ENCODE measurements around the gene MYOCD. TPM values are rescaled to one million over a fixed set of nuclear protein-coding genes. Genes with fewer than 3 reads are reported as not detected.
A peak's percentile ranks its signal among the peaks of the same experiment; 100 is the strongest.

Gene MYOCD
- total RNA-seq (100 to 1,000 TPM in 1 of 2 donors, 10 to 100 TPM in 1; 91.6 to 251 TPM), polyA plus RNA-seq (10 to 100 TPM; 24.8 to 31.2 TPM)
- long read RNA-seq, donor 1, full-length matches to known transcripts: 2 of 127 reads
- long read RNA-seq, donor 1, partial matches to known transcripts: 30 of 127 reads
- long read RNA-seq, donor 1, other reads (novel, unspliced or antisense): 95 of 127 reads
- long read RNA-seq, donor 2, partial matches to known transcripts: 8 of 35 reads
- long read RNA-seq, donor 2, other reads (novel, unspliced or antisense): 27 of 35 reads

DNA sequence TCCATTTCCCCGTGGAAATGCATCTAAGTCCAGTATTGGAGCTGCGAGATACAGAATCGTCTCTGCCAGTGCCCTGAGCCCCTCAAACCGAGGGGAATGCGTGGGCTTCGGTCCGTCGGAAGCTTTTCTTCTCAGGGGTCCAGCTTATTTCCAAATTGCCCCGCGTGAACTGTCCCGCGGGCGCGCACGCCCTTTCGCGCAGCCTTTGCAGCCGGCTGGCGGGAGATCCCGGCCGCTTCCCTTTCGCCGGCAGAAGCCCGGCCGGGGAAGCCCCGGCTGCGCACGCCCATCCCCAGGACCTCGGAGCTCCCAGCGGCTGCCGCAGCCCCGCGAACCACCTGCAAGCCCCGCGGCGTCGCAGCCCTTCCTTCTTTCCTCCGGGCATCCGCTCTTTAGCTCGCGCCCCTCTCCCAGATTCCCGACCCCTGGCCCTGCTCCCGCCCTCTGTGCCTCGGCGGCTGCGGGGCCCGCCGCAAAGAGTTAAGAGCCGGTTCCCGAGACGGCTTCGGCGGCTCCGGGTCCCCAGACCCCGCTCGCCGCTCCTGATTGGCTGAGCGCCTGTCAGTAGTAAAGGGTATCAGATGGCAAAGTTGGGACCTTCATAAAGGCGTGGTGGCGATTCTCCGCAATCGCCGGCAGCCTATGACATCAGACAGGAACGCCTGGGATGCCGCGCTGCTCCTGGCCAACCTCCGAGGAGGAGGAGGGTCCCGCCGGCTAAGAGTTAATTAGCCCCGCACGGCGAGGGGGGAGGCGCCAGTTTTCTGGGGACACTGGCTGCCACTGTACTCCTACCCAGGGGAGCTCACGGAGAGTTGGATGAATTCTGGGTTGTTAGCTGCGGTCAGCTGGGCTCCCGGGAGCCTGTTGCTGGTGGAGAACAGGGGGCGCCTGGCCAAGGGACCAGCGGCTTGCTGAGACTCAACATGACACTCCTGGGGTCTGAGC lies at the start of gene MYOCD:
MYOCD (plus strand) TSS at position 628 of the 948 bp plus-strand sequence; CDS start at position 927, 299 bp downstream.
- Histone ChIP-seq H3K27me3 (ENCODE audit: control insufficient read depth in 1 of 2, insufficient read depth in 2 of 2, low read length in 1 of 2) (no peaks in the 10 kb centered on the region), H3K27ac (ENCODE audit: low read depth in 1 of 2, low read length in 2 of 2) (peak within 1 kb of the TSS; percentile 86 to 91), H3K36me3 (ENCODE audit: control insufficient read depth in 1 of 2, insufficient read depth in 2 of 2, low read length in 1 of 2) (no peaks in the 10 kb centered on the region), H3K9me3 (ENCODE audit: control insufficient read depth, low read length) (no peaks in the 10 kb centered on the region), H3K4me1 (ENCODE audit: control insufficient read depth in 1 of 2, insufficient read depth in 2 of 2, low read length in 2 of 2) (peaks cover 0 to 6% of the 10 kb centered on the region in 2 donors), H3K4me3 (ENCODE audit: low read length in 2 of 2) (peak within 1 kb of the TSS; percentile 84 to 87)
- ATAC-seq (ENCODE audit: low FRiP score) (peak; percentile 79), DNase-seq (peak; percentile 74 to 88)
- intact Hi-C loops (cut with DNase I): loop anchor here (2.0 to 10.0 kb wide), 12 partner anchors 29 to 487 kb away; no protein-coding TSS in a partner anchor
- 1% methylated on average over 74 to 78 of the region's 78 CpGs for WGBS, 2 donors

DNA sequence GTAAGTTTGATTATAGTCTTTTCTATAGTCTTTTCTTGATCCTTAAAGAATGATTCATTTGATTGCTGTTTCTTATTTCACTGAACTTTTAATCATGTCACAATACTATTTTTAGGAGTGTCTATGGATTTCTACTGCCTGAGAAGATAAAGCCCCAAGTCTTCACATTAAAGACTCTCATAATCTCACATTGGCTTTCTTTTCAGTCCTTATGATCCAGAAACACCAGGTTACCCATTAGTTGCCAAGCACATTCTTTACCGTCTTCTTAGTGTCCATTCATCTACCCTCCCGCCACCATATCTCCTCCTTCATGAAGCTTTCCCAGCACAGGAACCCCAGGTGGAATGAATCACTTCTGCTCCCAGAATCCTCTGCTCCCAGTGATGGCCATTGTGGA lies 49.5 kb upstream of the MYOCD start:
- no peak for DNase-seq
- Histone ChIP-seq H3K27me3 (ENCODE audit: control insufficient read depth in 1 of 2, insufficient read depth in 2 of 2, low read length in 1 of 2) (no peaks in the 10 kb centered on the region), H3K4me1 (ENCODE audit: control insufficient read depth in 1 of 2, insufficient read depth in 2 of 2, low read length in 2 of 2) (no peaks in the 10 kb centered on the region), H3K4me3 (ENCODE audit: low read length in 2 of 2) (no peak overlapping the region), H3K9me3 (ENCODE audit: control insufficient read depth, low read length) (no peaks in the 10 kb centered on the region), H3K27ac (ENCODE audit: low read depth in 1 of 2, low read length in 2 of 2) (no peak overlapping the region), H3K36me3 (ENCODE audit: control insufficient read depth in 1 of 2, insufficient read depth in 2 of 2, low read length in 1 of 2) (no peaks in the 10 kb centered on the region)
- WGBS, 2 donors: 94 to 96% methylated on average over 2 of the region's 2 CpGs
- intact Hi-C loops (cut with DNase I): no loop called here
- no peak for ATAC-seq (ENCODE audit: low FRiP score)

DNA sequence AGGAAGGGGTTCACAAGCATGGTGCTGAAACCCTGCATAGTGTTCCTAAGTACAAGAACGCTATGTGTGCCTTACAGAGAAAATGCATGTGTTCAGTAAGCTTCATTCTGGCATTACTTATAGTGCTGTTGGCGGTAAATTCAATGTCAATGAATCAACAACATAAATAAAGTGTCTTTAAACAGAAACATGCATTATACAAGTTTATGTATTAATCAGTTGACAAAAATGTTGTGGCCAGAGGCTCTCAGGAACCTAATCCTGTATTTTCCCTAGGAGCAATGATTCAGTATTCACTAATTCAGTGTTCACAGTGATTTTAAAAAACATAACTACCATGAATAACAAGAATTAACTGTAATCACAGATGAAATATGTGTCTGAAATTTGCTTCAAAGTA lies 47.1 kb upstream of the MYOCD start:
- WGBS, 2 donors: 98 to 100% methylated on average over 2 of the region's 2 CpGs
- intact Hi-C loops (cut with DNase I): loop anchor here in 1 of 2 donors (2.0 kb wide), 1 partner anchor 40 kb away; no protein-coding TSS in a partner anchor
- ATAC-seq (ENCODE audit: low FRiP score) (no peak), DNase-seq (no peak)
- Histone ChIP-seq H3K9me3 (ENCODE audit: control insufficient read depth, low read length) (no peaks in the 10 kb centered on the region), H3K4me1 (ENCODE audit: control insufficient read depth in 1 of 2, insufficient read depth in 2 of 2, low read length in 2 of 2) (no peaks in the 10 kb centered on the region), H3K27me3 (ENCODE audit: control insufficient read depth in 1 of 2, insufficient read depth in 2 of 2, low read length in 1 of 2) (no peaks in the 10 kb centered on the region), H3K4me3 (ENCODE audit: low read length in 2 of 2) (no peak overlapping the region), H3K36me3 (ENCODE audit: control insufficient read depth in 1 of 2, insufficient read depth in 2 of 2, low read length in 1 of 2) (no peaks in the 10 kb centered on the region), H3K27ac (ENCODE audit: low read depth in 1 of 2, low read length in 2 of 2) (no peak overlapping the region)

GRCh38 chr17:12619459-12620199 lies 46.1 kb upstream of the MYOCD start:
- no peaks in the 10 kb centered on the region for H3K36me3 ChIP-seq (ENCODE audit: control insufficient read depth in 1 of 2, insufficient read depth in 2 of 2, low read length in 1 of 2)
- ATAC-seq (ENCODE audit: low FRiP score) (no peak), DNase-seq (no peak)
- H3K4me1 ChIP-seq (ENCODE audit: control insufficient read depth in 1 of 2, insufficient read depth in 2 of 2, low read length in 2 of 2): no peaks in the 10 kb centered on the region
- H3K27ac ChIP-seq (ENCODE audit: low read depth in 1 of 2, low read length in 2 of 2): no peak overlapping the region
- H3K27me3 ChIP-seq (ENCODE audit: control insufficient read depth in 1 of 2, insufficient read depth in 2 of 2, low read length in 1 of 2): no peaks in the 10 kb centered on the region
- intact Hi-C loops (cut with DNase I): loop anchor here in 1 of 2 donors (2.0 kb wide), 1 partner anchor 41 kb away; no protein-coding TSS in a partner anchor
- H3K9me3 ChIP-seq (ENCODE audit: control insufficient read depth, low read length): no peaks in the 10 kb centered on the region
- no peak overlapping the region for H3K4me3 ChIP-seq (ENCODE audit: low read length in 2 of 2)
- 61 to 69% methylated on average over 7 of the region's 7 CpGs for WGBS, 2 donors

DNA sequence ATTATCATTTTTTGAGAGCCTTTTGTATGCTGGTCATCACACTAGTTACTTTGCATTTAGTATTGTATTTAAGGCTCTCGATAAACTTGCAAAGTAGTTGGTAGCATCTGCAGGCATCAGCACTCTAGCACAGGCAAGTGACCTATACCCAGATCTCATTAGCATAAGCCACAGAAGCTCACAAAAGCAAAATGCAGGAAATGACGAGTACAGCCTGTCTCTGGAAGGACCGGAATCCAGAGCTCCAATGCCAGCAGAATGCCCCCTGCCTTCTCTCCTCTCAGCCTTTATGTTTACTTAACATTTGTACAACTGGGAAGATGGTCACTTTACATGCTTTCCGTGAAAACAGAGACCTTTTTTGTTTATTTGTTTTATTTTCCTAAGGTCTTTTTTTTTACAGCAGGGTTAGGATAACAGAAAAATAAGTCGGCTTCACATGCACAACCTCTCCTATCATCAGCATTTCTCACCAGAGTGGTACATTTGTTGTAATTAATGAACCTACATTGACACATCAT lies 45.4 kb upstream of the MYOCD start:
- H3K27me3 ChIP-seq (ENCODE audit: control insufficient read depth in 1 of 2, insufficient read depth in 2 of 2, low read length in 1 of 2): no peaks in the 10 kb centered on the region
- H3K4me1 ChIP-seq (ENCODE audit: control insufficient read depth in 1 of 2, insufficient read depth in 2 of 2, low read length in 2 of 2): no peaks in the 10 kb centered on the region
- no peaks in the 10 kb centered on the region for H3K9me3 ChIP-seq (ENCODE audit: control insufficient read depth, low read length)
- no peak for DNase-seq
- H3K4me3 ChIP-seq (ENCODE audit: low read length in 2 of 2): no peak overlapping the region
- intact Hi-C loops (cut with DNase I): no loop called here
- 65 to 68% methylated on average over 5 of the region's 5 CpGs for WGBS, 2 donors
- H3K36me3 ChIP-seq (ENCODE audit: control insufficient read depth in 1 of 2, insufficient read depth in 2 of 2, low read length in 1 of 2): no peaks in the 10 kb centered on the region
- ATAC-seq (ENCODE audit: low FRiP score): no peak
- H3K27ac ChIP-seq (ENCODE audit: low read depth in 1 of 2, low read length in 2 of 2): no peak overlapping the region

- ATAC-seq (ENCODE audit: low FRiP score) (no peak), DNase-seq (no peak)
- Histone ChIP-seq H3K4me1 (ENCODE audit: control insufficient read depth in 1 of 2, insufficient read depth in 2 of 2, low read length in 2 of 2) (no peaks in the 10 kb centered on the region), H3K9me3 (ENCODE audit: control insufficient read depth, low read length) (no peaks in the 10 kb centered on the region), H3K27ac (ENCODE audit: low read depth in 1 of 2, low read length in 2 of 2) (no peak overlapping the region), H3K4me3 (ENCODE audit: low read length in 2 of 2) (no peak overlapping the region), H3K36me3 (ENCODE audit: control insufficient read depth in 1 of 2, insufficient read depth in 2 of 2, low read length in 1 of 2) (no peaks in the 10 kb centered on the region), H3K27me3 (ENCODE audit: control insufficient read depth in 1 of 2, insufficient read depth in 2 of 2, low read length in 1 of 2) (no peaks in the 10 kb centered on the region)
- intact Hi-C loops (cut with DNase I): no loop called here
- WGBS, 2 donors: 76 to 80% methylated on average over 11 of the region's 11 CpGs
Measured at GRCh38 chr17:12622726-12623125, 43.0 kb upstream of the MYOCD start.

DNA sequence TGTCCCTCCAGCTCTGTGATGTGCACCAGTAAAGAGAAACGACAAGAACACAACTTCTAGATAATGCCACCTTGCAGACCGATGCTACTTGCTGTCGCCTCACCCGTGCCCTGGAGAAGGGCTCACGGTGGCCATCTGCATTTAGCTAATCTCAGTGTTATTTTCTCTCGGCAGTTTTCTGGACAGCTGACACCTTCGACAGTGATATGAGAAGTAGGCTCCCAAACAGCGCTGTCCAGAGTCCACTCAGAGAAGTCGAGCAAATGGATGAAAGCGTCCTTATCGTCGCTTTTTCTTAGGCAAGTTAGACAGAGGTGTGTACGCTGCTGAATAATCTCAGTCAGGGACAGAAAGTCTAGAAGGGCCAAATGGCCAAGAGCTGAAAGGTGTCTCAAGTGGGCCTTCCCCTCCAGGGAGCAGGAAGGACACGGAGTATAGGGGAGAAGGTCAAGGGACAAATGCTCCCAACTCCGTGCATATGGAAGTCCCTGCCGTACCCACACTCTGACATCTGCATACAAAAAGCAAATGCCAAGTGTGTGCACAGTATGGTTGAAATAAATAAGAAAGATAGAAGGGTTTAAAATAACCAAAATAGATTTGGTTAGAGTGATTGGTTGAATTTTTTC lies 42.4 kb upstream of the MYOCD start:
- 91 to 92% methylated on average over 16 of the region's 16 CpGs for WGBS, 2 donors
- ATAC-seq (ENCODE audit: low FRiP score): no peak
- no peak overlapping the region for H3K27ac ChIP-seq (ENCODE audit: low read depth in 1 of 2, low read length in 2 of 2)
- H3K4me3 ChIP-seq (ENCODE audit: low read length in 2 of 2): no peak overlapping the region
- peaks cover 0 to 2% of the 10 kb centered on the region in 2 donors for H3K4me1 ChIP-seq (ENCODE audit: control insufficient read depth in 1 of 2, insufficient read depth in 2 of 2, low read length in 2 of 2)
- H3K36me3 ChIP-seq (ENCODE audit: control insufficient read depth in 1 of 2, insufficient read depth in 2 of 2, low read length in 1 of 2): no peaks in the 10 kb centered on the region
- H3K9me3 ChIP-seq (ENCODE audit: control insufficient read depth, low read length): no peaks in the 10 kb centered on the region
- H3K27me3 ChIP-seq (ENCODE audit: control insufficient read depth in 1 of 2, insufficient read depth in 2 of 2, low read length in 1 of 2): no peaks in the 10 kb centered on the region
- intact Hi-C loops (cut with DNase I): no loop called here
- no peak for DNase-seq

- H3K9me3 ChIP-seq (ENCODE audit: control insufficient read depth, low read length): no peaks in the 10 kb centered on the region
- no peak overlapping the region for H3K27ac ChIP-seq (ENCODE audit: low read depth in 1 of 2, low read length in 2 of 2)
Measured at GRCh38 chr17:12624211-12624610, 41.5 kb upstream of the MYOCD start.

More at GRCh38 chr17:12624211-12624610, 41.5 kb upstream of the MYOCD start:
- intact Hi-C loops (cut with DNase I): no loop called here
- ATAC-seq (ENCODE audit: low FRiP score) (no peak), DNase-seq (no peak)
- Histone ChIP-seq H3K27me3 (ENCODE audit: control insufficient read depth in 1 of 2, insufficient read depth in 2 of 2, low read length in 1 of 2) (no peaks in the 10 kb centered on the region), H3K4me1 (ENCODE audit: control insufficient read depth in 1 of 2, insufficient read depth in 2 of 2, low read length in 2 of 2) (peaks cover 2 to 3% of the 10 kb centered on the region in 2 donors), H3K36me3 (ENCODE audit: control insufficient read depth in 1 of 2, insufficient read depth in 2 of 2, low read length in 1 of 2) (no peaks in the 10 kb centered on the region), H3K4me3 (ENCODE audit: low read length in 2 of 2) (no peak overlapping the region)
- 83 to 88% methylated on average over 3 of the region's 3 CpGs for WGBS, 2 donors
